ENCODE results near the gene SLC39A13. TPM values are rescaled to one million over a fixed set of nuclear protein-coding genes. Genes with fewer than 3 reads are reported as not detected.

SLC39A13 gene
- total and polyA plus RNA-seq, 9 donors: 36.2 to 46.5 (median 40.8) TPM

DNA sequence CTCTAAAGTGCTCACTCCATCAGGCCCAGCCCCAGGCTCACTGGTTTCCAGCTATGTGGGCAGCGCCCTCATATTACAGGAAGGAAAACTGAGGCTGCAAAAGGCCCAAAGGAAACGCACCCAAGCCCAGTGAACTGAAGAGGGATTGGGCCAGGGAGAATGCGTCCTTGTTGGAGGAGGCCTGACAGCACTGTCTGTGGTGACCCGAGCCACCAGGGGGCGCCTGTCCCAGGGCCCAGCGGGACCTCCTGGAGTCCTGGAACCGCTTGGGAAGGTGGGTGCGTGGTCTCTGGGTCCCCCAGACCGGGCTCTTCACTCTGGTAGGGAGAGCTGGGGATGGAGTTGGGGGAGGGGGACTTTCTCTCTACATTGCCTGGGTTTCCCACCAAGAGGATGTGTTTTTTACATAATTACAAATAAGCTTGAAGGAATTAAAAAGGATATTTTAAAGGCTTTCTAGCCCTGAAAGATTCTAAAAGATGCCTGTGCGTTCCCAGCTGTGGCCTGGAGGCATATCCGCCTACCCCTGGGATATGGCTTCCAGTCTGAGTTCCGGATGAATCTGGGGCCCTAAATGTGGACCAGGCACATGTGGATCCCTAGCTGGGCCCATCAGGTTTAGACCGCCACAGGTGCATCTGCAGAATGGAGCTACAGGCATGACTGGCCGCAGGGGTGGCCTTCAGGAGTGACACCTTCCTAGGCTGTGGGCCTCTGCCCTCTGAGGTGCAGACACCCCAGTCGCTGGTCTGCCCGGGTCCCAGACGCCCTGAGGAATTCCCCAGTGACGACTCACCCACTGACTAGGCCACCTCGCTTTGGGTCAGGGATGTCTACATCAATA lies 34.3 kb upstream of the SLC39A13 start:
- Histone ChIP-seq H3K36me3 (ENCODE audit: control insufficient read depth, insufficient read depth, low read length) (no peaks in the 10 kb centered on the region), H3K27me3 (ENCODE audit: control insufficient read depth, insufficient read depth, low read length) (no peaks in the 10 kb centered on the region), H3K4me3 (ENCODE audit: low read length) (no peak overlapping the region), H3K27ac (ENCODE audit: low read length) (no peak overlapping the region), H3K4me1 (ENCODE audit: control insufficient read depth, insufficient read depth, low read length) (peaks cover 5% of the 10 kb centered on the region), H3K9me3 (replicated peaks; ENCODE audit: control insufficient read depth, low read depth, low read length) (no peaks in the 10 kb centered on the region)
- 69% methylated on average over 13 of the region's 19 CpGs for WGBS (ENCODE audit: insufficient coverage)
- peak; percentile 76 for DNase-seq

- Histone ChIP-seq H3K36me3 (ENCODE audit: control insufficient read depth, insufficient read depth, low read length) (no peaks in the 10 kb centered on the region), H3K9me3 (replicated peaks; ENCODE audit: control insufficient read depth, low read depth, low read length) (no peaks in the 10 kb centered on the region), H3K27me3 (ENCODE audit: control insufficient read depth, insufficient read depth, low read length) (no peaks in the 10 kb centered on the region), H3K27ac (ENCODE audit: low read length) (no peak overlapping the region), H3K4me3 (ENCODE audit: low read length) (no peak overlapping the region), H3K4me1 (ENCODE audit: control insufficient read depth, insufficient read depth, low read length) (peaks cover 5% of the 10 kb centered on the region)
- WGBS (ENCODE audit: insufficient coverage): 100% methylated on average over 2 of the region's 5 CpGs
- DNase-seq: peak; percentile 5
Measured at GRCh38 chr11:47374720-47375019, 33.7 kb upstream of the SLC39A13 start.

DNA sequence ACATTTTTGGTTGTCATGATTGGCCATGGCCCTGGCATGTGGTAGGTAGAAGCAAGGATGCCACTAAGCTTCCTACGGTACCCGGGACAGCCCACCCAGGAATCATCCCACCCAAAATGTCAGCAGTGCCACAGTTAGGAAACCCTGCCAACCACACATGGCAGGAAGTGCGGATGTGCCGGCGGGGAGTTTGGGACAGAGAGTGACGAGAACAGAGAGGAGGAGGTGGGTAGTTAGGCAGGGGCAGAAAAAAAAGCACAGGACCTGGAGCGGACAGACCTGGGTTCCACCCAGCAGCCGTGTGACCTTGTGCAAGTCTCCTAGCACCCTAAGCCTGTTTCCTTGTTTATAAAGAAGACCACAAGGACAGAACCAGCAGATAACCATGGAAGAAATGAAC lies 33.4 kb upstream of the SLC39A13 start:
- Histone ChIP-seq H3K27ac (ENCODE audit: low read length) (no peak overlapping the region), H3K4me3 (ENCODE audit: low read length) (no peak overlapping the region), H3K9me3 (replicated peaks; ENCODE audit: control insufficient read depth, low read depth, low read length) (no peaks in the 10 kb centered on the region), H3K36me3 (ENCODE audit: control insufficient read depth, insufficient read depth, low read length) (no peaks in the 10 kb centered on the region), H3K4me1 (ENCODE audit: control insufficient read depth, insufficient read depth, low read length) (peaks cover 5% of the 10 kb centered on the region), H3K27me3 (ENCODE audit: control insufficient read depth, insufficient read depth, low read length) (no peaks in the 10 kb centered on the region)
- 82% methylated on average over 4 of the region's 8 CpGs for WGBS (ENCODE audit: insufficient coverage)
- no peak for DNase-seq

- Histone ChIP-seq H3K4me3 (ENCODE audit: low read length) (no peak overlapping the region), H3K4me1 (ENCODE audit: control insufficient read depth, insufficient read depth, low read length) (peaks cover 5% of the 10 kb centered on the region), H3K27me3 (ENCODE audit: control insufficient read depth, insufficient read depth, low read length) (no peaks in the 10 kb centered on the region), H3K27ac (ENCODE audit: low read length) (no peak overlapping the region), H3K9me3 (replicated peaks; ENCODE audit: control insufficient read depth, low read depth, low read length) (no peaks in the 10 kb centered on the region), H3K36me3 (ENCODE audit: control insufficient read depth, insufficient read depth, low read length) (no peaks in the 10 kb centered on the region)
- WGBS (ENCODE audit: insufficient coverage): 74% methylated on average over 12 of the region's 13 CpGs
- no peak for DNase-seq
Measured at GRCh38 chr11:47375546-47376085, 32.8 kb upstream of the SLC39A13 start.

- no peaks in the 10 kb centered on the region for H3K36me3 ChIP-seq (ENCODE audit: control insufficient read depth, insufficient read depth, low read length)
- no peaks in the 10 kb centered on the region for H3K9me3 ChIP-seq (replicated peaks; ENCODE audit: control insufficient read depth, low read depth, low read length)
- H3K4me3 ChIP-seq (ENCODE audit: low read length): peak overlapping the region; percentile 32
- DNase-seq: peak; percentile 1
- WGBS (ENCODE audit: insufficient coverage): 69% methylated on average over 7 of the region's 8 CpGs
- H3K27ac ChIP-seq (ENCODE audit: low read length): no peak overlapping the region
- peaks cover 5% of the 10 kb centered on the region for H3K4me1 ChIP-seq (ENCODE audit: control insufficient read depth, insufficient read depth, low read length)
- no peaks in the 10 kb centered on the region for H3K27me3 ChIP-seq (ENCODE audit: control insufficient read depth, insufficient read depth, low read length)
Measured at GRCh38 chr11:47376107-47376524, 32.3 kb upstream of the SLC39A13 start.

- 65% methylated on average over 9 of the region's 14 CpGs for WGBS (ENCODE audit: insufficient coverage)
- Histone ChIP-seq H3K4me3 (ENCODE audit: low read length) (peak overlapping the region; percentile 32), H3K36me3 (ENCODE audit: control insufficient read depth, insufficient read depth, low read length) (no peaks in the 10 kb centered on the region), H3K27ac (ENCODE audit: low read length) (peak overlapping the region; percentile 59), H3K9me3 (replicated peaks; ENCODE audit: control insufficient read depth, low read depth, low read length) (no peaks in the 10 kb centered on the region), H3K4me1 (ENCODE audit: control insufficient read depth, insufficient read depth, low read length) (peaks cover 5% of the 10 kb centered on the region), H3K27me3 (ENCODE audit: control insufficient read depth, insufficient read depth, low read length) (no peaks in the 10 kb centered on the region)
- peak; percentile 23 for DNase-seq
Measured at GRCh38 chr11:47376525-47377371, 31.6 kb upstream of the SLC39A13 start.

DNA sequence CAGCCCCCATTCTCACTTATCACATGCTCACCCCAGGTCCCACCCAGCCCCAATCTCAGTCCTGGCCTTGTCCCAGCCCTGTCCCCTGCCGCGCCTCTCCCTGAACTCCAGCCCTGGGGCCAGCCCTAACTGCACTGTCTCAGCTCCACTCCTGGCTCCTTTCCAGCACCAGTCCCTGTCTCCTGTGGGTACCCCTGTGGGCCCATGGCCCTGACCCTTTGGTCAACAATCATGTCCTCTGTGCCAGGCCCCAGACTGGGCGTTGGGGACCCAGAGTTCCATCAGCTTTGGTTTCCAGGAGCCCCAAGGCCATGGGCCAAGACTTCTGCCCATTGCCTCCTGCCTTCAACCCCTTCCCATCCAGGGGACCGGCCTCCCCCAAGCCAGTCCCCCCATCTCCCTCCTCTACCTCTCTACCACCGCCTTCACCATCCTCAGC lies 30.8 kb upstream of the SLC39A13 start:
- 74% methylated on average over 5 of the region's 5 CpGs for WGBS (ENCODE audit: insufficient coverage)
- Histone ChIP-seq H3K27me3 (ENCODE audit: control insufficient read depth, insufficient read depth, low read length) (no peaks in the 10 kb centered on the region), H3K36me3 (ENCODE audit: control insufficient read depth, insufficient read depth, low read length) (no peaks in the 10 kb centered on the region), H3K27ac (ENCODE audit: low read length) (peak overlapping the region; percentile 59), H3K4me1 (ENCODE audit: control insufficient read depth, insufficient read depth, low read length) (peaks cover 5% of the 10 kb centered on the region), H3K9me3 (replicated peaks; ENCODE audit: control insufficient read depth, low read depth, low read length) (no peaks in the 10 kb centered on the region), H3K4me3 (ENCODE audit: low read length) (peak overlapping the region; percentile 32)
- no peak for DNase-seq

DNA sequence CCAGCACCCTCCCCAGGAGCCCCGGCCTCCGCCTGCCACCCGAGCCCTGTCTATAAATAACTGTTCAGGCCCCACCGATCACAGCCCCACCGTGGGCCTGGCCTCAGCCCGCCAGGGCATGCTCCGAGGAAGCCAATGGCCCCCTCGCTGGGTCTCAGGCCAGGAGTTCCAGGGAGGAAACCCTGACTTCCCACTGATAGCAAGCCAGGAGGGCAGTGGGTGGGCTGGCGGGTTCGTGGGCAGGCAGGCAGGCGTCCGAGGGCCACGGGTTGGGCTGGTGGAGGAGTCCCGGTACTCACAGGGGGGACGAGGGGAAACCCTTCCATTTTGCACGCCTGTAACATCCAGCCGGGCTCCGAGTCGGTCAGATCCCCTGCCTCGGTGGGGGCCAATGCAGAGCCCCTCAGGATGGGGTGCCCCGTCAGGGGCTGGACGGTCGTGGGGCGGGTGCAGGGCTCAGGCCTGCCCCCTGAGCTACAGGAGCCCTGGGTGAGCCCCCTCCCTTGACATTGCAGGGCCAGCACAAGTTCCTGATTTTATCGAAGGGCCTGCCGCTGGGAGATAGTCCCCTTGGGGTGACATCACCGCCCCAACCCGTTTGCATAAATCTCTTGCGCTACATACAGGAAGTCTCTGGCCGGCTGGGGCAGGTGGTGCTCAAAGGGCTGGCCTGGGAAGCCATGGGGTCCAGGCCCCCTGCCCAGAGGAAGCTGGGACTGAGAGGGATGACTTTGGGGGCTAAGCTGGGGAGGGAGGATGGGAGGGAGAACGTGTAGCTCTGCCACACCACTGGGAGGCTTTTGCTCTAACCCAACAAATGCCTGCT lies 30.2 kb upstream of the SLC39A13 start, which contains the start of gene SPI1:
Gene SPI1 (minus strand): TSS at position 538 of the 826 bp plus-strand sequence. CDS start 194 bp downstream, at position 344.
- H3K36me3 ChIP-seq (ENCODE audit: control insufficient read depth, insufficient read depth, low read length): no peaks in the 10 kb centered on the region
- no peaks in the 10 kb centered on the region for H3K9me3 ChIP-seq (replicated peaks; ENCODE audit: control insufficient read depth, low read depth, low read length)
- DNase-seq: peak; percentile 65
- H3K4me3 ChIP-seq (ENCODE audit: low read length): peak within 1 kb of the TSS; percentile 32
- H3K27ac ChIP-seq (ENCODE audit: low read length): peak within 1 kb of the TSS; percentile 59
- H3K27me3 ChIP-seq (ENCODE audit: control insufficient read depth, insufficient read depth, low read length): no peaks in the 10 kb centered on the region
- WGBS (ENCODE audit: insufficient coverage): 61% methylated on average over 29 of the region's 31 CpGs
- peaks cover 5% of the 10 kb centered on the region for H3K4me1 ChIP-seq (ENCODE audit: control insufficient read depth, insufficient read depth, low read length)

GRCh38 chr11:47378836-47379170 lies 29.6 kb upstream of the SLC39A13 start:
- Histone ChIP-seq H3K27ac (ENCODE audit: low read length) (peak overlapping the region; percentile 18), H3K36me3 (ENCODE audit: control insufficient read depth, insufficient read depth, low read length) (no peaks in the 10 kb centered on the region), H3K27me3 (ENCODE audit: control insufficient read depth, insufficient read depth, low read length) (no peaks in the 10 kb centered on the region), H3K4me1 (ENCODE audit: control insufficient read depth, insufficient read depth, low read length) (peaks cover 5% of the 10 kb centered on the region), H3K4me3 (ENCODE audit: low read length) (no peak overlapping the region), H3K9me3 (replicated peaks; ENCODE audit: control insufficient read depth, low read depth, low read length) (no peaks in the 10 kb centered on the region)
- DNase-seq: no peak
